Activated CD8-positive, alpha-beta T cell treated with anti-CD3 and anti-CD28 coated beads, Interleukin-2, amount 10 ng/mL, durations not matched to agents 7 days and 5 days (primary cell): ENCODE results near the gene LRCH4. TPM values are rescaled to one million over a fixed set of nuclear protein-coding genes. Genes with fewer than 3 reads are reported as not detected.

Source experiments
- ATAC-seq: fragments of 150-1000 bp; cut with Tn5 transposase; one replicate; pipeline ENCODE4 v1.10.0; 2021; ENCODE audit warnings: moderate library complexity
- CTCF ChIA-PET: fragments of 350-600 bp; sonication (Branson Sonifier 250); formaldehyde crosslinking; loops from one replicate; lab custom pipeline; 2021; ENCODE audit warnings: antibody characterized with exemption; lab: Charles Lee
- POLR2A ChIA-PET: fragments of 350-600 bp; sonication (Branson Sonifier 250); formaldehyde crosslinking; loops from one replicate; lab custom pipeline; 2021; ENCODE audit warnings: antibody characterized with exemption; lab: Charles Lee
- DNase-seq: peaks from one replicate; pipeline ENCODE4 v3.0.0-alpha.2; 2020
- H3K27ac Mint-ChIP-seq: one replicate; pipeline ENCODE4 v1.8.0; 2021; ENCODE audit warnings: mild to moderate bottlenecking, mixed read lengths
- H3K27me3 Mint-ChIP-seq: one replicate; pipeline ENCODE4 v1.8.0; 2021; ENCODE audit warnings: low read depth, mixed read lengths
- H3K36me3 Mint-ChIP-seq: one replicate; pipeline ENCODE4 v1.8.0; 2021; ENCODE audit warnings: low read depth, mixed read lengths
- H3K4me1 Mint-ChIP-seq: one replicate; pipeline ENCODE4 v1.8.0; 2021; ENCODE audit warnings: low read depth, mixed read lengths
- H3K4me3 Mint-ChIP-seq: one replicate; pipeline ENCODE4 v1.8.0; 2021; ENCODE audit warnings: mild to moderate bottlenecking, mixed read lengths
- H3K9me3 Mint-ChIP-seq: one replicate; pipeline ENCODE4 v1.8.0; 2022; ENCODE audit warnings: mixed read lengths; ENCODE audit not compliant: insufficient read depth
- total RNA-seq, 2 experiments: library from RNA; stranded (reverse); gene quantifications; one replicate each; pipeline ENCODE4 v1.2.3, GENCODE V29; 2021

The LRCH4 gene
- total RNA-seq, 2 experiments from 2014 or later: 191 to 193 TPM

DNA sequence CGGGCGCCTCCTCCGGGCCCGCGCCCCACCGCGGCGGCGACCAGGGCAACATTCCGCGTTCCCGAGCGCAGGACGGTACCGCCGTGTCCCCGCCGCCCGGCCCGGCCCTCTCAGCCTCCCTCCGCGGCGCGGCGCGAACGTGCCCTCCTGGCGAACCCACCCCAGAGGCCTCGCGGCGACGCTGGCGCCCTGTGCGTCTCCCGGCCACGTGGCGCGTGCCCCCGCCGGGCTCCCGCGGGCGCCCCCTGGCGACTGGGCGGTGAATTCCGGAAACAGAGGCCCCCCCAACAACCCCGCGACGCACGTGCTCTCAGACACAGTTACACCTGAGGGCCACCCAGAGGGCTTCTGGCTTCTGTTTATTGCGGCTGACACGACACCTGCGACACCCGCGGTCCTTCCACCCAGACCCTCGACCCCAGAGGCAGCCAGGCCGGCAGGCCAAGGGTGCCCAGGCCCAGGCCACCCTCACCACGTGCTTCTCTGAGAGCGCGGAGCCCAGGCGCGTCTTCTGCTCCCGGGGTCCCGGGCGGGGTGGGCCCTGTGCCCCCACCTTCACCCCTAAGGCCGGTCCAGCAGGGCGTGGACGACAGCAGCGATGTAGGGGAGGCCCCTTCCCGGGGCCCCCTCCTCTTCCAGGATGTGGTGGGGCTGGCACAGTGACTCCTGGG, 12.1 kb downstream of the LRCH4 start, which contains the start of gene SAP25:
SAP25 (minus strand) TSS at position 210 of the 671 bp plus-strand sequence; CDS start at position 52, 158 bp downstream.
- ATAC-seq (no peak), DNase-seq (no peak)
- Mint-ChIP-seq H3K9me3 (no peaks in the 10 kb centered on the region), H3K36me3 (peaks cover 41% of the 10 kb centered on the region), H3K4me1 (peaks cover 31% of the 10 kb centered on the region), H3K4me3 (no peak within 1 kb of the TSS), H3K27ac (no peak within 1 kb of the TSS), H3K27me3 (no peaks in the 10 kb centered on the region)
- ChIA-PET CTCF (no interaction called here), POLR2A (no interaction called here)

DNA sequence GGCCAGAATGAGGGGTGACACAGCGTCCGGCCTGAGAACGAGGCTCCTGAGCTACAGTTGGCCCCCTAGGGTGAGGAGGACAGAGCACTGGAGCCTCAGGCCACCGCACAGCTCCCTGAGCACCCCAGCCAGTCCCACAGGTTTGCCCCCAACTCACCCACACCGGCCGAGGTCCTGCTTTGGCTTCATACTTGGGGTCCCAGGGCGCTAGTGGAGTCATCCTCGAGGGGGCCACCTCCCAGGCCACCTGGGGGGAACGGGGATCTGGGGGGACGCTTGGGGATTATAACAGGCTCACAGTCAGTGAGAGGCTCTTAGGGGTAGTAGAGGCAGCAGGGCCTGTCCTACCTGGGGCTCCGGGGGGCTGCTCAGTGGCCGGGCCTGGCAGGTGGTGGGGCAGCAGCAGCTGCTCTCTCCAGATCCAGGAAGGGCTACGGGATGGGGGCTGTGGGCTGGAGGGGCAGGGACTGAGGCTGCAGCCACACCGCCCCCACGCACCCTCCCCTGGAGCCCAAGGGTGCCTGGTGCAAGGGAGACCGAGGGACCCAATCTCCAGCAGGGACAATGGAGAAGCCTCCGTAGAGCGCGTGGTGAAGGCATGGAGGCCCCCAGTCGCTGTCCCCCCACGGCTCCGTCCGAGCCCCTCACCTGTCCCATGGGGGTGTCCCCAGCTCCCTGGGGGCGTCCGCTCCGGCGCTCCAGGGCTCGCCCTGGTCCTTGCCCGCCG, 12.8 kb downstream of the LRCH4 start:
- Mint-ChIP-seq H3K27me3 (no peaks in the 10 kb centered on the region), H3K4me1 (peaks cover 38% of the 10 kb centered on the region), H3K27ac (no peak overlapping the region), H3K4me3 (no peak overlapping the region), H3K36me3 (peaks cover 34% of the 10 kb centered on the region), H3K9me3 (no peaks in the 10 kb centered on the region)
- ATAC-seq: no peak
- ChIA-PET POLR2A (no interaction called here), CTCF (interaction anchor here (1.0 kb wide), 1 partner anchor 9 kb away, joined by 5 read pairs; no protein-coding TSS in a partner anchor)
- DNase-seq: no peak

DNA sequence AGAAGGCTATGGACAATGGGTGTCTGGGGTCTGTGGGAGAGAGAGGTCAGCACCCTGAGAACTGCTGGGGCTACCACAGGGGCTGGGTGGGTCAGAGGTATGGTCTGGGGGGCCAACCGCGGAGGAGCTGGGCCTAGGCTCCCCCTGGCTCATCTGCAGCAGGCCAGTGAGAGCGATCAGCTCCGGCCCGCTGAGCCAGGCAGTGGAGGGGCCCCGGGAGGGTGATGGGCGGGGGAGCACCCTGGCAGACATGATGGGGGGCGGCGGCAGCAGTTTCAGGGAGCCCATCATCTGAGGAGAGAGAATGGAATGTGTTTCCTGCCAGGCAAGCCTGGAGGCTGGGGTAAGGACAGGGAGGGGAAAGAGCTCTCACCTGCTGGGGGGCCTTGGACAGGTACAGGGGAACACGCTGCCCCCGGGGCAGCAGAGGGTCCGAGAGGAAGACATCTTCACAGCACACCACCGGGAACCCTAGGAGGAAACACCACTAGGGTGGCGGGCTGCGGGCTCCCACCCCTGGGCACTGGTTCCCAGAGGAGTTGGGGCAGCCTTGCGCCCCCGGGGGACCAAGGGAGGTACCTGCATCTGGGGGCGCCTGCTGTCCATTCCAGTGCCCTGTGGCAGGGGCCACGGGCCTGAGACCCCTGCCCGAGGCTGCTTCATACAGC, 13.5 kb downstream of the LRCH4 start:
- ATAC-seq (no peak), DNase-seq (no peak)
- no peak overlapping the region for H3K27ac Mint-ChIP-seq
- POLR2A ChIA-PET: no interaction called here
- H3K9me3 Mint-ChIP-seq: no peaks in the 10 kb centered on the region
- no peak overlapping the region for H3K4me3 Mint-ChIP-seq
- peaks cover 29% of the 10 kb centered on the region for H3K36me3 Mint-ChIP-seq
- CTCF ChIA-PET: interaction anchor here (0.8 to 1.0 kb wide), 2 partner anchors 8 to 14 kb away, joined by 3 to 5 read pairs; no protein-coding TSS in a partner anchor
- H3K4me1 Mint-ChIP-seq: peaks cover 45% of the 10 kb centered on the region
- no peaks in the 10 kb centered on the region for H3K27me3 Mint-ChIP-seq

DNA sequence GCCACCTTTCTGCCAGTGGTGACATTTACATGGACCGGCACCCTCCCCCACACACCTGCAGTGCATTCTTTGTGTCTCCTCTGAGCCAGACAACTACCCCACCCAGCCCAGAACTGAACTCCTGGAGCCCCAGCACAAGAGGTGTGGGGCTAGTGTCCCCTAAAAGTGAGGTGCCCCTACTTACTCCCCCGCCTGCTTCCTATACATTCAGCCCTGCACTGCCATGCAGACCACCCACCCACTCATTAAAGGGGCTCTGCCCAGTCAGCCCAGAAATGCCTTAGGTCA, 14.2 kb downstream of the LRCH4 start:
- CTCF ChIA-PET: interaction anchor here (1.6 to 1.9 kb wide), 2 partner anchors 14 to 134 kb away, joined by 6 to 7 read pairs; partner anchors contain the start of genes FBXO24, LRCH4 and POP7
- Mint-ChIP-seq H3K36me3 (peaks cover 29% of the 10 kb centered on the region), H3K27me3 (no peaks in the 10 kb centered on the region), H3K9me3 (no peaks in the 10 kb centered on the region), H3K4me3 (no peak overlapping the region), H3K4me1 (peaks cover 51% of the 10 kb centered on the region), H3K27ac (no peak overlapping the region)
- ATAC-seq: no peak
- POLR2A ChIA-PET: interaction anchor here (0.8 to 1.7 kb wide), 5 partner anchors 10 to 135 kb away, joined by 3 to 11 read pairs (median 5); partner anchors contain the start of genes FBXO24, LRCH4, PPP1R35 and TSC22D4
- no peak for DNase-seq

DNA sequence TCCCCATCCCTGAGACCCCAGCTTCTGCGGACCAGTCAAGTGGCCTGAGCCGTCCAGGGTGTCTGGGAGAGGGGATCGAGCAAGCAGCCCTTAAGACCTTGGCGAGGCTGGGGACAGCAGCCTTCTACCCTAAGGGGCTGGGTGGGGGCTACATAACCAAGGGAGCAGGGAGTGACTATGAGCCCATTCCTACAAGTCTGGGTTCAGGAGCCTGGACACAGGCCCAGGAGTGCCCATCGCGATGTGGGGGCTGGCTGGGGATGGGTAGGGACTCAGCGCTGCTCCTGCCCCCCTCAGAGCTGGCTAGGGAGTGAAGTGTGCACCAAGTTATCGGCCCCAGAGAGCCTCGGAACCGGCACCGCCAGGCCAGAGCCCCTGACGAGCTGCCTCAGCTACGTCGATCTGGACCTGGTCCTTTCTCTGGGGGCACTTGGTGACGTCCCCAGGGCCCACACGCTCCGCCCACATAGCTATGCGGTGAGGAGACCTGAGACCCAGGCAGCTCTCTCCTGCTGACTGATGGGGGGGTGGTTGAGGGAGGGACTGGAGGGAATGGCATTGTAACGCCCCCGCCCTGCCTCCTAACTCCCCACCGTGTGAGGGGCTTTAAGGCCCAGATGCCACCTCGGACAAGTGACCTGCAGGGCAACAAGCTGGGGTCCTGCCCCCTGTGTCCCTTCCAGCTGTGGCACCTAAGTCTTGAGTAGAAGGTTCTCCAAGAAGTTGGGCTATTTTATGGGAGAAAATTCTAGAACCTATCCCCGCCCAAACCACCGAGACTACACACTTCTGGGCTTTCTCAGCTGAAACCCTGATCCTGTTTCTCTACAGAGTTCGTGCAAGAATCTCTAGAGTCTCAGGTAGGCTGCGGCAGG, 14.7 kb downstream of the LRCH4 start:
- no peak overlapping the region for H3K4me3 Mint-ChIP-seq
- H3K27me3 Mint-ChIP-seq: no peaks in the 10 kb centered on the region
- no peak overlapping the region for H3K27ac Mint-ChIP-seq
- H3K4me1 Mint-ChIP-seq: peaks cover 56% of the 10 kb centered on the region
- ATAC-seq: no peak
- H3K9me3 Mint-ChIP-seq: no peaks in the 10 kb centered on the region
- no peak for DNase-seq
- CTCF ChIA-PET: interaction anchor here (1.6 to 1.9 kb wide), 2 partner anchors 15 to 134 kb away, joined by 6 to 7 read pairs; partner anchors contain the start of genes FBXO24, LRCH4 and POP7
- peaks cover 29% of the 10 kb centered on the region for H3K36me3 Mint-ChIP-seq
- POLR2A ChIA-PET: interaction anchor here (0.8 to 1.7 kb wide), 6 partner anchors 11 to 142 kb away, joined by 3 to 11 read pairs (median 4); partner anchors contain the start of genes FBXO24, LRCH4, PPP1R35 and TSC22D4

DNA sequence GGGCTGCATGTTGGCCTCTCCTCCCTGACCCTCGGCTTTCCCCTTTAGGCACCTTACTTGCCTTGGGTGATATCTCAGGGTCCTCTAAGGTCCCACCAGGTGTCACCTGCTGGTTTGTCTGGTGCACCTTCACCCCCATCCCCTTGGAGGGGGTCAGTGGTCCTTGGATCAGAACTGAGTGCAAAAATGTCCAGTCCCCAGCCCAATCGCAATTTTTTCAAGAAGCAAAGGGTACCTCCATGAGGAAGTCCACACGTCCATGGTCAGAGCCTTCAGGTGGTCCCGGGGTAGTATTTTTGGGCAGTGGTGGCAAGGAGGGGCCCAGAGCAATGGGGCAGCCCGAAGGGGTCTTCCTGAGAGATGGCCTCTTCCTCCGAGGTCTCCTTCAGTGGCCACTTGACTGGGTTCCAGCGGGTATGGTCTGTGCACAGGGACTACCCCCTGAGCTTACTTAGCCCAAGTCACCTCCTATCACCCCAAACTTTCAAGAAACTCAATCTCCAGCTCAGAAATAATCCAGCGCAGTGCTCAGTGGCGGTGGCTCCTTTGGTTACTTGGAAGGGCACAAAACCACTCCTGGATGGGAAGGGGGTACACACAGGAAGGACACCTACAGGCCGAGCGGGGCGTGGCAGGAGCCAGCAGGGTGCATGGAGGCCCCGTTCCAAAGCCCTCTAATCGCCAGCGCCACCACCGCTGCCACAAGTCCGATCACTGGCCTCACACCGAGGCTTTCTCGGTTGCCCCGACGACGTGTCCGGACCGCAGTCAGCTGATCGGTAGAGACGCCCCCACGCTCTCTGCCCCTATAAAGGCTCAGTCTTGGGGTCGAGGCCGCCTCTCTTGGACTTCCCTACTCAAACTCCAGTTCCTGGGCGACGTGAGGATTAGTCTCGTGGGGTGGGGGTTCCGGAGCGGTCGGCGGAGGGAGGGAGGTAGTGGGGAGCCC, 16.8 kb downstream of the LRCH4 start:
- H3K9me3 Mint-ChIP-seq: no peaks in the 10 kb centered on the region
- peaks cover 17% of the 10 kb centered on the region for H3K36me3 Mint-ChIP-seq
- H3K4me3 Mint-ChIP-seq: peak overlapping the region; percentile 40
- H3K27me3 Mint-ChIP-seq: no peaks in the 10 kb centered on the region
- peaks cover 58% of the 10 kb centered on the region for H3K4me1 Mint-ChIP-seq
- peak; percentile 61 for DNase-seq
- H3K27ac Mint-ChIP-seq: peak overlapping the region; percentile 77
- peak; percentile 35 for ATAC-seq
- CTCF ChIA-PET: interaction anchor here (0.8 to 2.0 kb wide), 8 partner anchors 9 to 157 kb away, joined by 3 to 11 read pairs (median 4); partner anchors contain the start of genes FBXO24, LRCH4 and POP7
- POLR2A ChIA-PET: interaction anchor here (0.6 kb wide), 1 partner anchor 10 kb away, joined by 4 read pairs; no protein-coding TSS in a partner anchor

DNA sequence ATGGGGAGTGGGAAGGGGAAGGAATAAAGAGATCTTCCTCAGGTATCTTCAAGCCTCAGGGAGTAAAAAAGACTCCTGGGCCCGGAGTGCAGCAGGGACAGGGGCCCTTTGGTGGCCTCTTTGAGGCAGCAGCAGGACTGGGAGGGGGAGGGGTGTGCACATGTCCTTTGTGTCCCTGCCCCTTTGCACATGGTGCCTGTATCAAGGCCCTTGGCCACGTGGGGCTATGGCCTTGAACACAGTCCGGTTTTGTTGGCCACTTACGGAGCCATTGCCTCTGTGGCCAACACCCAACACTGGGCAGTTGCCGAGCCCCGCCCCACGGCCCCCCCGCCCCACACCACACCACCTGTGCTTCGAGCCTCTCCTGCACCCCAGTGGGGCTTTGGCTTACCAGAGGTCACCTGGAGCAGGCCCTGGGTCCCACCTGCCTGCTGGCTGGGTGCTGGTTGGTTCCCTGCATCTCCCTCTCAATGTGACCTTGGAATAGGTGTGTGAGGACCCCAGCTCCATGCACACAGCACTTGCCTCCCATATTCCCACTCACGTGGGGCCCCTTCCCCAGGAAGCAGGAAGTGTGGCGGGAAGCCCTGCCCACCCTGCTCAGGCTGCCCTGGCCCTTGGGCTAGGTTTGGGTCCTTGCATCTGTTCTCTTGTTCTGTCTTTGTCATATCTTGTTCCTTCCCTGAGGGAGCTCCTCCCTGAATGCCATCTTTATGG, 17.6 kb downstream of the LRCH4 start:
- ATAC-seq: no peak
- Mint-ChIP-seq H3K4me1 (peaks cover 66% of the 10 kb centered on the region), H3K36me3 (peaks cover 23% of the 10 kb centered on the region), H3K9me3 (no peaks in the 10 kb centered on the region), H3K27ac (peak overlapping the region; percentile 80), H3K27me3 (no peaks in the 10 kb centered on the region), H3K4me3 (no peak overlapping the region)
- POLR2A ChIA-PET: interaction anchor here (0.6 kb wide), 1 partner anchor 11 kb away, joined by 4 read pairs; no protein-coding TSS in a partner anchor
- DNase-seq: no peak
- CTCF ChIA-PET: interaction anchor here (1.0 to 2.0 kb wide), 6 partner anchors 8 to 157 kb away, joined by 3 to 11 read pairs (median 4); partner anchors contain the start of genes FBXO24 and LRCH4

DNA sequence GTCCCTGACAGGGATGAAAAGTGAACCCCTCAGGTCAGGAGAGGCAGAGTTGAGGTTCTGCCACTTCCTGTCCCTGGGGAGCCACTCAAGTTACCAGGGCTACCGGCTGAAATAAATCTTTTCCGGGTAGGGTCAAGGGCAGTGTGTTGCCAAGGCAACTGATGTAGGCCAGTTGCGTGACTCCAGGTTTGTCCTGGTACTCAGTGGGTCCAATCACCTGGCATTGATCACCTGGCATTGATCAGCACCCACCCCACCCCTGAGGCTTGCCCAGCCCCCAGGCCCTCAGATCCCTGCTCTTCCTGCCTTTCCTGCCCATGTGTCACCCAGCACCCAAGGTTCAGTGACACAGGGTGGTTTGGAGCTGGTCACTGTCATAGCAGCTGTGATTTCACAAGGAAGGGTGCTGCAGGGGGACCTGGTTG, 18.2 kb downstream of the LRCH4 start:
- H3K27ac Mint-ChIP-seq: peak overlapping the region; percentile 80
- H3K9me3 Mint-ChIP-seq: no peaks in the 10 kb centered on the region
- ATAC-seq (no peak), DNase-seq (peak; percentile 32)
- ChIA-PET POLR2A (no interaction called here), CTCF (interaction anchor here (1.1 kb wide), 1 partner anchor 21 kb away, joined by 3 read pairs; no protein-coding TSS in a partner anchor)
- peaks cover 25% of the 10 kb centered on the region for H3K36me3 Mint-ChIP-seq
- no peak overlapping the region for H3K4me3 Mint-ChIP-seq
- peaks cover 66% of the 10 kb centered on the region for H3K4me1 Mint-ChIP-seq
- H3K27me3 Mint-ChIP-seq: no peaks in the 10 kb centered on the region

DNA sequence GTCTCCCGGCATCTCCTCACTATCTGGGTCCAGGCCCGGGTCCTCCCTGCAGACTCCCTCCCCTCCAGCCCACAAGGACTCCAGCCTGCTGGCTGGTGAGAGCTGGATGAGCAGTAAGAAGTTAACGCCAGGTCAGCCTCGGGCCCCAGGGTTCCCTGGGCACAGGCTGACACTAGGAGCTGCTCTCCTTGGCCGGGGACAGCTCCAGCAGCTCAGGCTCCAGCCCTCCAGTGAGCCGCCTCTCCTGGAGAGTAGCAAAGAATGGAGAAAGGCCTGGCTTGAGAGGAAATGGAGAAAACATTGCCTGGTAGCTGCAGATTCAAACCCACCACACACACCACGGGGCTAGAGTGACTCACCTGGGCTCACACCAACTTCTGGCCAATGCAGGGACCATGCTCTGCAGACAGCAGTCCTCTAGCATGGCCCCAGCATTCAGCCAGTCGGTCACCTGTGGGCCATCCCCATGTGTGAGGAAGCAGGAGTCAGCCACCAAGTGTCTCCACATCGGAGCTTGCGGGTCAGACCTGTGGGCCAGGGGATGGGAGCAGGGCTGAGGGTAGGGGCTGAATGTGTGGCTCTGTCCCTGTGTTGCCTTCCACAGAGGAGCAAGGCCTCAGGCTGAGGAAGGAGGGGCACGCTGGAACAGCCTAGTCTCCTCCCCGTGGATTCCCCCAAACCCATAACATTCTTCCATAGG, 18.7 kb downstream of the LRCH4 start:
- ChIA-PET CTCF (interaction anchor here (1.3 to 5.6 kb wide), 2 partner anchors 20 to 124 kb away, joined by 4 to 57 read pairs; partner anchors contain the start of genes FBXO24 and LRCH4), POLR2A (interaction anchor here (0.6 to 2.0 kb wide), 2 partner anchors 20 to 113 kb away, joined by 5 to 8 read pairs; partner anchors contain the start of gene FBXO24)
- DNase-seq (no peak), ATAC-seq (no peak)
- H3K4me1 Mint-ChIP-seq: peaks cover 66% of the 10 kb centered on the region
- H3K4me3 Mint-ChIP-seq: no peak overlapping the region
- peak overlapping the region; percentile 80 for H3K27ac Mint-ChIP-seq
- H3K36me3 Mint-ChIP-seq: peaks cover 26% of the 10 kb centered on the region
- H3K9me3 Mint-ChIP-seq: no peaks in the 10 kb centered on the region
- no peaks in the 10 kb centered on the region for H3K27me3 Mint-ChIP-seq
